Measurements from ENCODE around the gene DAPK2. TPM values are rescaled to one million over a fixed set of nuclear protein-coding genes. Genes with fewer than 3 reads are reported as not detected.

DAPK2 gene
- total and polyA plus RNA-seq, 2 of the 13 experiments (the other 11 are each of a cell fraction or from before 2014, with no cell fraction given) = 0.33 to 0.63 TPM

DNA sequence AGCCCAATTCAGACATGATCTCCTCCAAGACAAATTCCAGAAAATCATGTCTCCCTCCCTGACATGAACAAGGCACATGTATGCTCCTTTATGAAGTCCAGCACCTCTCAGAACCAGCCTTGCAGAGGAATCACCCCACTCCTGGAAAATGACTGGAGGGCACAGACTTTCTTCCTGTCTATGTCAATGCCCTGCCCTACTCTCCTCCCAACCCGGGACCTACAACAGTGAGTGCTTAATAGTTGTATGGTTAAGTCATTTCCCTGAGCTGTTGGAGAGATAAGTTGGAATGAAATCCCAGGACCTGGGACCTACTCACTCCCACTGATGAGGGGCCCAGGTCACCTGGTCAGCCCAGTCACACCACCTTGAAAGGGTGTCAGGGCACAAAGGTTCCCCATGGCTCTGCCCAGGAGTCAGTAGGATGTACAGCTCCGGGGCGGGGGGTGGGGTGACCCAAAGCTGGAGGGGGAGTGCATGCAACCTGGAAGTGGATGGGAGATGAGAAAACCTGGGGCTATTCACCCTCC, 132.4 kb downstream of the DAPK2 start:
- ATAC-seq (no peak), FAIRE-seq (no peak), DNase-seq (ENCODE audit: low spot score) (no peak)
- Histone ChIP-seq H3K27me3 (ENCODE audit: control insufficient read depth in 1 of 2, insufficient read depth in 2 of 2, low read length in 2 of 2) (peaks cover 3 to 5% of the 10 kb centered on the region in 2 experiments; a peak in 3 of 5 replicates), H2AFZ (ENCODE audit: low read length) (no peak overlapping the region), H3K4me2 (ENCODE audit: low read depth, low read length) (no peak overlapping the region), H4K20me1 (ENCODE audit: insufficient read depth, low read length) (no peaks in the 10 kb centered on the region), H3K36me3 (replicated peaks in 1 of 2; ENCODE audit: control insufficient read depth in 1 of 2, insufficient read depth in 2 of 2, low read length in 2 of 2) (no peaks in the 10 kb centered on the region), H3K27ac (ENCODE audit: extremely low read length, insufficient read depth, low read length) (no peak overlapping the region), H3K4me3 (replicated peaks in 1 of 3; ENCODE audit: insufficient read depth in 1 of 3, low read depth in 2 of 3, low read length in 3 of 3) (no peak overlapping the region), H3K9ac (ENCODE audit: insufficient read depth, low read depth, low read length) (no peak overlapping the region), H3K9me3 (ENCODE audit: low read length) (no peaks in the 10 kb centered on the region), H3K79me2 (ENCODE audit: insufficient read depth, low read length) (no peaks in the 10 kb centered on the region), H3K4me1 (ENCODE audit: insufficient read depth, low read length) (peaks cover 47% of the 10 kb centered on the region)
- ChIA-PET POLR2A (no interaction called here), CTCF (ENCODE audit: low intra/inter-chr PET ratio, low total read pairs) (no interaction called here)
- BruUV-seq (replicated peaks) = no TSS peak
- TF ChIP-seq FOXC1 (CRISPR knock-in tag; IDR thresholded peaks at IDR 0.05; ENCODE audit: borderline replicate concordance) (no peak), ZSCAN30 (CRISPR knock-in tag; IDR thresholded peaks at IDR 0.05) (no peak), GABPB1 (CRISPR knock-in tag; IDR thresholded peaks at IDR 0.05) (no peak), SALL2 (CRISPR knock-in tag; IDR thresholded peaks at IDR 0.05) (no peak), ZNF746 (CRISPR knock-in tag; IDR thresholded peaks at IDR 0.05) (no peak), SMAD1 (CRISPR knock-in tag; IDR thresholded peaks at IDR 0.05; ENCODE audit: borderline replicate concordance, low read depth) (no peak), ZNF451 (CRISPR knock-in tag; IDR thresholded peaks at IDR 0.05) (no peak), FOXJ3 (CRISPR knock-in tag; IDR thresholded peaks at IDR 0.05; ENCODE audit: borderline replicate concordance) (no peak), ZNF616 (CRISPR knock-in tag; IDR thresholded peaks at IDR 0.05; ENCODE audit: low read depth) (no peak), ZFP37 (CRISPR knock-in tag; IDR thresholded peaks at IDR 0.05; ENCODE audit: borderline replicate concordance) (no peak), FLYWCH1 (CRISPR knock-in tag; IDR thresholded peaks at IDR 0.05) (no peak)
- TF ChIP-seq, protein P1, sequence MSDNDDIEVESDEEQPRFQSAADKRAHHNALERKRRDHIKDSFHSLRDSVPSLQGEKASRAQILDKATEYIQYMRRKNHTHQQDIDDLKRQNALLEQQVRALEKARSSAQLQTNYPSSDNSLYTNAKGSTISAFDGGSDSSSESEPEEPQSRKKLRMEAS (IDR thresholded peaks at IDR 0.05) = no peak
- TF ChIP-seq, protein P2, sequence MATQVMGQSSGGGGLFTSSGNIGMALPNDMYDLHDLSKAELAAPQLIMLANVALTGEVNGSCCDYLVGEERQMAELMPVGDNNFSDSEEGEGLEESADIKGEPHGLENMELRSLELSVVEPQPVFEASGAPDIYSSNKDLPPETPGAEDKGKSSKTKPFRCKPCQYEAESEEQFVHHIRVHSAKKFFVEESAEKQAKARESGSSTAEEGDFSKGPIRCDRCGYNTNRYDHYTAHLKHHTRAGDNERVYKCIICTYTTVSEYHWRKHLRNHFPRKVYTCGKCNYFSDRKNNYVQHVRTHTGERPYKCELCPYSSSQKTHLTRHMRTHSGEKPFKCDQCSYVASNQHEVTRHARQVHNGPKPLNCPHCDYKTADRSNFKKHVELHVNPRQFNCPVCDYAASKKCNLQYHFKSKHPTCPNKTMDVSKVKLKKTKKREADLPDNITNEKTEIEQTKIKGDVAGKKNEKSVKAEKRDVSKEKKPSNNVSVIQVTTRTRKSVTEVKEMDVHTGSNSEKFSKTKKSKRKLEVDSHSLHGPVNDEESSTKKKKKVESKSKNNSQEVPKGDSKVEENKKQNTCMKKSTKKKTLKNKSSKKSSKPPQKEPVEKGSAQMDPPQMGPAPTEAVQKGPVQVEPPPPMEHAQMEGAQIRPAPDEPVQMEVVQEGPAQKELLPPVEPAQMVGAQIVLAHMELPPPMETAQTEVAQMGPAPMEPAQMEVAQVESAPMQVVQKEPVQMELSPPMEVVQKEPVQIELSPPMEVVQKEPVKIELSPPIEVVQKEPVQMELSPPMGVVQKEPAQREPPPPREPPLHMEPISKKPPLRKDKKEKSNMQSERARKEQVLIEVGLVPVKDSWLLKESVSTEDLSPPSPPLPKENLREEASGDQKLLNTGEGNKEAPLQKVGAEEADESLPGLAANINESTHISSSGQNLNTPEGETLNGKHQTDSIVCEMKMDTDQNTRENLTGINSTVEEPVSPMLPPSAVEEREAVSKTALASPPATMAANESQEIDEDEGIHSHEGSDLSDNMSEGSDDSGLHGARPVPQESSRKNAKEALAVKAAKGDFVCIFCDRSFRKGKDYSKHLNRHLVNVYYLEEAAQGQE (IDR thresholded peaks at IDR 0.05; ENCODE audit: borderline replicate concordance in 1 of 2, low read depth in 1 of 2, low read length in 2 of 2) = no peak
- TF ChIP-seq, protein P3, sequence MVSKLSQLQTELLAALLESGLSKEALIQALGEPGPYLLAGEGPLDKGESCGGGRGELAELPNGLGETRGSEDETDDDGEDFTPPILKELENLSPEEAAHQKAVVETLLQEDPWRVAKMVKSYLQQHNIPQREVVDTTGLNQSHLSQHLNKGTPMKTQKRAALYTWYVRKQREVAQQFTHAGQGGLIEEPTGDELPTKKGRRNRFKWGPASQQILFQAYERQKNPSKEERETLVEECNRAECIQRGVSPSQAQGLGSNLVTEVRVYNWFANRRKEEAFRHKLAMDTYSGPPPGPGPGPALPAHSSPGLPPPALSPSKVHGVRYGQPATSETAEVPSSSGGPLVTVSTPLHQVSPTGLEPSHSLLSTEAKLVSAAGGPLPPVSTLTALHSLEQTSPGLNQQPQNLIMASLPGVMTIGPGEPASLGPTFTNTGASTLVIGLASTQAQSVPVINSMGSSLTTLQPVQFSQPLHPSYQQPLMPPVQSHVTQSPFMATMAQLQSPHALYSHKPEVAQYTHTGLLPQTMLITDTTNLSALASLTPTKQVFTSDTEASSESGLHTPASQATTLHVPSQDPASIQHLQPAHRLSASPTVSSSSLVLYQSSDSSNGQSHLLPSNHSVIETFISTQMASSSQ (IDR thresholded peaks at IDR 0.05; ENCODE audit: low read depth) = no peak
- TF ChIP-seq, protein P3 (CRISPR knock-in tag; IDR thresholded peaks at IDR 0.05; ENCODE audit: borderline replicate concordance) = no peak
- WGBS (ENCODE audit: low lambda C conversion rate) = 16% methylated on average over 3 of the region's 3 CpGs
- intact Hi-C loops (cut with micrococcal nuclease; ENCODE audit: unreplicated experiment) = no loop called here
- in situ Hi-C loops (cut with HindIII; ENCODE audit: extremely low pct_ligation_motif_present, low pct_unique_long_range_greater_than_20kb) = no loop called here

Data from HepG2 (cell line).